ENCODE measurements around the gene HIGD1A. TPM values are rescaled to one million over a fixed set of nuclear protein-coding genes. Genes with fewer than 3 reads are reported as not detected.
A peak's percentile ranks its signal among the peaks of the same experiment; 100 is the strongest.

HIGD1A gene
- total RNA-seq, 2 donors from 2014 or later = 163 to 169 TPM

DNA sequence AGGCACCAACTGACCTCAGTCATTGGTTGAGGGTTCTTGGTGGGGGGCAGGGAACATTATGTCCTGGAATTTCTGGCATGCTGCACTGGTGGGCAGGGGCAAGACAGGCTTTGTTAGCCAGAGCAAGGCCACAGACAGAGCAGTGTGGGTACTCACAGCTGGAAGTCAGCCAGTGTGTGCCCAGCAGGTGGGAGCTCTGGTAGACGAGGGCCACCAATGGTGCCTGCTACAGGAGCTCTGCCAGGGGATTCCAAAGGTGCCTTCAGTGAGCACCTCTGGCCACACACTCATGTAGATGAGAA is 40.1 kb upstream of the HIGD1A start:
- H3K36me3 ChIP-seq = no peaks in the 10 kb centered on the region
- peak overlapping the region; percentile 77 to 79 for H3K27ac ChIP-seq
- H3K4me1 ChIP-seq (ENCODE audit: control insufficient read depth in 1 of 2, low read depth in 2 of 2) = peaks cover 26 to 60% of the 10 kb centered on the region in 2 donors
- no peak overlapping the region for H3K4me3 ChIP-seq
- DNase-seq (ENCODE audit: low spot score) (no peak), ATAC-seq (ENCODE audit: insufficient number of reproducible peaks, low FRiP score, low read depth) (no peak)
- TF ChIP-seq, protein P1, sequence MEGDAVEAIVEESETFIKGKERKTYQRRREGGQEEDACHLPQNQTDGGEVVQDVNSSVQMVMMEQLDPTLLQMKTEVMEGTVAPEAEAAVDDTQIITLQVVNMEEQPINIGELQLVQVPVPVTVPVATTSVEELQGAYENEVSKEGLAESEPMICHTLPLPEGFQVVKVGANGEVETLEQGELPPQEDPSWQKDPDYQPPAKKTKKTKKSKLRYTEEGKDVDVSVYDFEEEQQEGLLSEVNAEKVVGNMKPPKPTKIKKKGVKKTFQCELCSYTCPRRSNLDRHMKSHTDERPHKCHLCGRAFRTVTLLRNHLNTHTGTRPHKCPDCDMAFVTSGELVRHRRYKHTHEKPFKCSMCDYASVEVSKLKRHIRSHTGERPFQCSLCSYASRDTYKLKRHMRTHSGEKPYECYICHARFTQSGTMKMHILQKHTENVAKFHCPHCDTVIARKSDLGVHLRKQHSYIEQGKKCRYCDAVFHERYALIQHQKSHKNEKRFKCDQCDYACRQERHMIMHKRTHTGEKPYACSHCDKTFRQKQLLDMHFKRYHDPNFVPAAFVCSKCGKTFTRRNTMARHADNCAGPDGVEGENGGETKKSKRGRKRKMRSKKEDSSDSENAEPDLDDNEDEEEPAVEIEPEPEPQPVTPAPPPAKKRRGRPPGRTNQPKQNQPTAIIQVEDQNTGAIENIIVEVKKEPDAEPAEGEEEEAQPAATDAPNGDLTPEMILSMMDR (IDR thresholded peaks at IDR 0.05) = no peak
- H3K9me3 ChIP-seq = no peaks in the 10 kb centered on the region
- no peaks in the 10 kb centered on the region for H3K27me3 ChIP-seq (replicated peaks; ENCODE audit: insufficient read depth)

DNA sequence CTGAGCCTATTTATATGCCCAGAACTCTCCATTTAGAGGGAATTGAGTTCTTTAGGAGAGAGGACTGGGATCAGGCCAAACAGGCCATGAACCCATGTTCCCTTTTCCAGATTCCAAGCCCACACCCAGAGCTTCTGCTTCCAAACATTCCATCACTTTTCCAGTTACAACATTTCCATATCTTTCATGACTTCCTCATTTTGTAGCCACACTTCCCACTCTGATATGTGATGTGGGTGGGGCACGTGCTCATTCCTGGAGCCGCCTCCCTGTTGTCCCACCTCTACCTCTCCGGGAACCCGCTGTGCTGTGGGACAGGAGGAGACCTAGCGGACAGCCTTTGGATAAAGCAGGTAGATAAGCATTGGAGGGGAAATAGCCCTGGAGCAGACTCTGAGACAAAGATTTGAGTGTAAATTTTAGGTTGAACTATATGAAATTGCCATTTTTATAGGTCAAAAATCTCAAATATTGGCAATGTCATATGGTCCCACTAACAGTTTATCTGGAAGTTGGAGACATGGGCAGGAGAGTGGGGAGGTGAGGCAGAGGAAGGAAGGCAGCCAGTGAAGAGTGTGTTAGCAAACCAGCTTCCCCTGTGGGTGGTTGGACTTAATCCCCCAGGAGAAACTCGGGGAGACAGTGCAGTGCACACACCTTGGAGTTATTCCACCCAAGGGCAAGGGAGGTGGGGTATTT is 39.6 kb upstream of the HIGD1A start:
- H3K4me3 ChIP-seq = no peak overlapping the region
- no peaks in the 10 kb centered on the region for H3K36me3 ChIP-seq
- peak overlapping the region; percentile 77 to 79 for H3K27ac ChIP-seq
- ATAC-seq (ENCODE audit: insufficient number of reproducible peaks, low FRiP score, low read depth) = no peak
- H3K4me1 ChIP-seq (ENCODE audit: control insufficient read depth in 1 of 2, low read depth in 2 of 2) = peaks cover 26 to 64% of the 10 kb centered on the region in 2 donors
- no peaks in the 10 kb centered on the region for H3K27me3 ChIP-seq (replicated peaks; ENCODE audit: insufficient read depth)
- TF ChIP-seq, protein P1 (IDR thresholded peaks at IDR 0.05) = no peak
- no peak for DNase-seq (ENCODE audit: low spot score)
- no peaks in the 10 kb centered on the region for H3K9me3 ChIP-seq

DNA sequence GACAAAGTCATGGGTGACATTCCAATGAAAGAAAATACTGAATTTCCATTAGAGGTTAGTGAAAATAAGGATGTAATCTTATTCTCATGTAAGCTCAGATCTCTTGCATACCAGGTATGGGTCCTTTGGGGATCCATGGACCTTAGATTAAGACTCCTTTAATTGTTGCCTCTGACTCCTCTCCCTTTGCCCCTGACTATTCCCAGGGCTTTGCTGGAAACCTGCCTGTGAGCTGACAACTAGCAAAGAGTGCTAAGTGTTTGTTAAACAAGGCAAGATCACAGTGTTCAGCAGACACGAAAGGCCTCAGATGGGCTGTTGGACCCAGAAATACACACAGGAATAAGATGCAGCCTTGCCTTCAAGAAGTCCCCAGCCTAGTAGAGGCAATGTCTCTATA is 37.0 kb upstream of the HIGD1A start:
- peaks cover 19 to 49% of the 10 kb centered on the region in 2 donors for H3K4me1 ChIP-seq (ENCODE audit: control insufficient read depth in 1 of 2, low read depth in 2 of 2)
- TF ChIP-seq, protein P1 (IDR thresholded peaks at IDR 0.05) = no peak

DNA sequence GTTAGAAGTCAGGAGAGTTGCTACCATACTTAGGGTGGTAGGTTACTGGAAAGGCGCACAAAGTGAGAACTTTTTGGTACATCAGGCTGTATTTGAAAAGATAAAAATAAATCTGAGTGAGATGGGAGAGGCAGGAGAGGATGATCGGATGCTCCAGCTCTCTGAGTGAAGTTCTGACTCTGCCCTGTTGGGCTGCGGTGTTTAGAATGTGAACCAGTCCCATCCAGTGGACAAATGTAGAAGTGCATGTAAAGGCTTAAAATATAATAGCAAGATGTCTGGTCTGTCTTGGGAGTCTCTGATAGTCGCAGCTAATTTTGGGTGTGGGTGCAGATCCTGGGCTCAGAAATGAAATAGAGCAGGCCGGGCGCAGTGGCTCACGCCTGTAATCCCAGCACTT is 35.3 kb upstream of the HIGD1A start:
- H3K36me3 ChIP-seq = no peaks in the 10 kb centered on the region
- TF ChIP-seq, protein P1 (IDR thresholded peaks at IDR 0.05) = peak; percentile 84
- ATAC-seq (ENCODE audit: insufficient number of reproducible peaks, low FRiP score, low read depth) (peak; percentile 79), DNase-seq (ENCODE audit: low spot score) (no peak)
- no peaks in the 10 kb centered on the region for H3K9me3 ChIP-seq
- H3K27ac ChIP-seq = no peak overlapping the region
- peak overlapping the region; percentile 57 for H3K4me3 ChIP-seq
- no peaks in the 10 kb centered on the region for H3K27me3 ChIP-seq (replicated peaks; ENCODE audit: insufficient read depth)
- peaks cover 9 to 32% of the 10 kb centered on the region in 2 donors for H3K4me1 ChIP-seq (ENCODE audit: control insufficient read depth in 1 of 2, low read depth in 2 of 2)

More for the DNA sequence above, 37.0 kb upstream of the HIGD1A start:
- H3K27me3 ChIP-seq (replicated peaks; ENCODE audit: insufficient read depth) = no peaks in the 10 kb centered on the region
- no peak for DNase-seq (ENCODE audit: low spot score)
- ATAC-seq (ENCODE audit: insufficient number of reproducible peaks, low FRiP score, low read depth) = no peak
- H3K4me3 ChIP-seq = no peak overlapping the region
- no peaks in the 10 kb centered on the region for H3K9me3 ChIP-seq
- H3K36me3 ChIP-seq = no peaks in the 10 kb centered on the region
- no peak overlapping the region for H3K27ac ChIP-seq

DNA sequence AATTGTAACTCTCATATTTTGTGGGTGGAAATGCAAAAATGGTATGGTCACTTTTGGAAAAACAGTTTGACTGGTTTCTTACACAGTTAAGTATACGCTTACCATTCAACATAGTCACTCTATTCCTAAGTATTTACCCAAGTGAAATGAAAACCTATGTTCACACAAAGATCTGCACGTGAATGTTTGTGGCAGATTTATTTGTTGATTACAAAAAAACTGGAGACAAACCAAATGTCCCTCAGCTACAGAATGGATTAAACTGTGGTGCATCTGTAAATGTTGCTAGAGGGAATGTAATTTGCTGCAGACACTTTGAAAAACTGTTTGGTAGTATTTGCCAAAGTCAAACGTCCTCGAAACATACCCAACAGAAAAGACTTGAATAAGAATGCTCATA is 34.3 kb upstream of the HIGD1A start:
- ATAC-seq (ENCODE audit: insufficient number of reproducible peaks, low FRiP score, low read depth) (no peak), DNase-seq (ENCODE audit: low spot score) (no peak)
- Histone ChIP-seq H3K27me3 (replicated peaks; ENCODE audit: insufficient read depth) (no peaks in the 10 kb centered on the region), H3K4me3 (no peak overlapping the region), H3K4me1 (ENCODE audit: control insufficient read depth in 1 of 2, low read depth in 2 of 2) (peaks cover 6 to 22% of the 10 kb centered on the region in 2 donors), H3K36me3 (no peaks in the 10 kb centered on the region), H3K27ac (no peak overlapping the region), H3K9me3 (no peaks in the 10 kb centered on the region)
- TF ChIP-seq, protein P1 (IDR thresholded peaks at IDR 0.05) = no peak
